ENCODE measurements around the gene SLC14A1.
"Not testable (repeated sequence)": the region's sequence is repeated elsewhere in the genome, so short reads cannot be mapped to it uniquely, and the experiment has no call there.

The SLC14A1 gene

GRCh38 chr18:45724601-45725000 is 620 bp downstream of the SLC14A1 start:
- no peak for DNase-seq

- no peak for DNase-seq
These were observed 1.4 kb downstream of the SLC14A1 start for GRCh38 chr18:45725336-45725735.

- DNase-seq = no peak
These were observed 2.6 kb downstream of the SLC14A1 start for GRCh38 chr18:45726603-45727002.

- no peak for DNase-seq
These were observed 3.1 kb downstream of the SLC14A1 start for GRCh38 chr18:45727068-45727467.

GRCh38 chr18:45728336-45729010 is 4.5 kb downstream of the SLC14A1 start:
- no peak for DNase-seq

GRCh38 chr18:45730832-45731575 is 7.0 kb downstream of the SLC14A1 start:
- DNase-seq = no peak

GRCh38 chr18:45731716-45732115 is 7.7 kb downstream of the SLC14A1 start:
- DNase-seq = no peak

- no peak for DNase-seq
These were observed 9.6 kb downstream of the SLC14A1 start for GRCh38 chr18:45733535-45733934.

- no peak for DNase-seq
These were observed 10.5 kb downstream of the SLC14A1 start for GRCh38 chr18:45734505-45734904.

- no peak for DNase-seq
These were observed 11.0 kb downstream of the SLC14A1 start for GRCh38 chr18:45734944-45735343.

- DNase-seq = no peak
These were observed 14.7 kb downstream of the SLC14A1 start for GRCh38 chr18:45738660-45739059.

- no peak for DNase-seq
These were observed 15.3 kb downstream of the SLC14A1 start for GRCh38 chr18:45739268-45739667.

- no peak for DNase-seq
These were observed 15.9 kb downstream of the SLC14A1 start for GRCh38 chr18:45739848-45740247.

GRCh38 chr18:45741056-45741455 is 17.1 kb downstream of the SLC14A1 start:
- no peak for DNase-seq

GRCh38 chr18:45745817-45746461 is 22.0 kb downstream of the SLC14A1 start:
- no peak for DNase-seq

GRCh38 chr18:45748501-45748900 is 24.5 kb downstream of the SLC14A1 start:
- DNase-seq = no peak

GRCh38 chr18:45749918-45750689 is 26.1 kb downstream of the SLC14A1 start:
- no peak for DNase-seq

GRCh38 chr18:45751766-45752165 is 27.8 kb downstream of the SLC14A1 start:
- no peak for DNase-seq

- DNase-seq = no peak
These were observed 28.7 kb downstream of the SLC14A1 start for GRCh38 chr18:45752681-45753080.

GRCh38 chr18:45753286-45753685 is 29.3 kb downstream of the SLC14A1 start:
- DNase-seq = no peak

GRCh38 chr18:45755934-45756333 is 32.0 kb downstream of the SLC14A1 start:
- DNase-seq = no peak

- DNase-seq = no peak
These were observed 33.0 kb downstream of the SLC14A1 start for GRCh38 chr18:45757005-45757404.

GRCh38 chr18:45757644-45758043 is 33.7 kb downstream of the SLC14A1 start:
- DNase-seq = not testable (repeated sequence)
